ENCODE measurements around the gene TM9SF2.

Gene TM9SF2

GRCh38 chr13:99496184-99497142 lies 4.8 kb upstream of the TM9SF2 start:
- DNase-seq, result peak; percentile 48 to 83 (median 74)

GRCh38 chr13:99498171-99499161 lies 2.8 kb upstream of the TM9SF2 start:
- peak; percentile 89 to 95 (median 94) for DNase-seq

GRCh38 chr13:99500839-99501183 lies 461 bp upstream of the TM9SF2 start:
- no peak for DNase-seq

- peak in 1 of 6 experiments; percentile 18 for DNase-seq
Observed at GRCh38 chr13:99501848-99502301, 603 bp downstream of the TM9SF2 start.

GRCh38 chr13:99505814-99506269 lies 4.6 kb downstream of the TM9SF2 start:
- peak in 2 of 6 experiments; percentile 32 to 39 for DNase-seq

GRCh38 chr13:99506634-99507033 lies 5.4 kb downstream of the TM9SF2 start:
- DNase-seq, result no peak

GRCh38 chr13:99507054-99507453 lies 5.8 kb downstream of the TM9SF2 start:
- DNase-seq, result no peak

- no peak for DNase-seq
Observed at GRCh38 chr13:99507551-99507950, 6.3 kb downstream of the TM9SF2 start.

GRCh38 chr13:99507986-99508385 lies 6.7 kb downstream of the TM9SF2 start:
- no peak for DNase-seq

- no peak for DNase-seq
Observed at GRCh38 chr13:99509479-99509878, 8.2 kb downstream of the TM9SF2 start.

- DNase-seq, result no peak
Observed at GRCh38 chr13:99514801-99515200, 13.5 kb downstream of the TM9SF2 start.

- DNase-seq, result no peak
Observed at GRCh38 chr13:99516153-99516929, 15.1 kb downstream of the TM9SF2 start.

- DNase-seq, result no peak
Observed at GRCh38 chr13:99517577-99517976, 16.3 kb downstream of the TM9SF2 start.

- DNase-seq, result no peak
Observed at GRCh38 chr13:99517984-99518383, 16.7 kb downstream of the TM9SF2 start.

GRCh38 chr13:99522298-99522697 lies 21.0 kb downstream of the TM9SF2 start:
- no peak for DNase-seq

- no peak for DNase-seq
Observed at GRCh38 chr13:99523838-99524237, 22.6 kb downstream of the TM9SF2 start.

GRCh38 chr13:99525967-99526366 lies 24.7 kb downstream of the TM9SF2 start:
- no peak for DNase-seq

GRCh38 chr13:99526549-99526948 lies 25.3 kb downstream of the TM9SF2 start:
- DNase-seq, result no peak

GRCh38 chr13:99527301-99527700 lies 26.0 kb downstream of the TM9SF2 start:
- peak in 2 of 6 experiments; percentile 11 for DNase-seq

GRCh38 chr13:99528547-99528946 lies 27.3 kb downstream of the TM9SF2 start:
- peak in 5 of 6 experiments; percentile 20 to 53 (median 24) for DNase-seq

- no peak for DNase-seq
Observed at GRCh38 chr13:99536023-99536422, 34.8 kb downstream of the TM9SF2 start.

GRCh38 chr13:99540530-99540929 lies 39.3 kb downstream of the TM9SF2 start:
- DNase-seq, result no peak
